KMS-11 (cell line): ENCODE measurements around the gene ZNF311.
A peak's percentile ranks its signal among the peaks of the same experiment; 100 is the strongest.

Source experiments
- H2AFZ ChIP-seq: fragments of 200-600 bp; sonication (generic); 2 replicates; pipeline ENCODE4 v1.6.1; 2016; ENCODE audit warnings: antibody characterized with exemption, mixed run types, low read depth
- H3K27ac ChIP-seq: fragments of 200-600 bp; sonication (generic); 2 replicates; pipeline ENCODE4 v1.6.1; 2016; ENCODE audit warnings: mild to moderate bottlenecking, mixed run types
- H3K27me3 ChIP-seq: fragments of 200-600 bp; sonication (generic); 2 replicates; pipeline ENCODE4 v1.6.1; 2017; ENCODE audit warnings: mild to moderate bottlenecking, low read depth, mixed run types, moderate library complexity; ENCODE audit not compliant: insufficient read depth
- H3K36me3 ChIP-seq: fragments of 200-600 bp; sonication (generic); 2 replicates; pipeline ENCODE4 v1.6.1; 2017; ENCODE audit warnings: mild to moderate bottlenecking, mixed run types; ENCODE audit not compliant: insufficient read depth
- H3K4me1 ChIP-seq: fragments of 200-600 bp; sonication (generic); 2 replicates; pipeline ENCODE4 v1.6.1; 2016; ENCODE audit warnings: mild to moderate bottlenecking, low read depth, mixed run types; ENCODE audit not compliant: poor library complexity, severe bottlenecking
- H3K4me2 ChIP-seq: fragments of 200-600 bp; sonication (generic); 2 replicates; pipeline ENCODE4 v1.7.0; 2016; ENCODE audit warnings: mild to moderate bottlenecking, mixed run types
- H3K4me3 ChIP-seq: fragments of 200-600 bp; sonication (generic); IDR thresholded peaks from 2 replicates; pipeline ENCODE4 v1.6.1; 2017; ENCODE audit warnings: low read depth, low read length, mixed read lengths; ENCODE audit not compliant: insufficient read depth
- H3K79me2 ChIP-seq: fragments of 200-600 bp; sonication (generic); 2 replicates; pipeline ENCODE4 v1.6.1; 2016; ENCODE audit warnings: low read depth, mixed run types; ENCODE audit not compliant: insufficient read depth
- H3K9ac ChIP-seq: fragments of 200-600 bp; sonication (generic); 2 replicates; pipeline ENCODE4 v1.6.1; 2016; ENCODE audit warnings: mild to moderate bottlenecking, mixed run types
- H4K20me1 ChIP-seq: fragments of 200-600 bp; sonication (generic); 2 replicates; pipeline ENCODE4 v1.6.1; 2016; ENCODE audit warnings: mild to moderate bottlenecking, mixed run types; ENCODE audit not compliant: insufficient read depth
- CTCF ChIP-seq: fragments of 200-600 bp; sonication (generic); conservative IDR thresholded peaks from 2 replicates; pipeline ENCODE4 v1.6.1; 2017; ENCODE audit warnings: low read depth, mild to moderate bottlenecking, antibody characterized with exemption, low read length, moderate library complexity, mixed read lengths

ZNF311 gene

DNA sequence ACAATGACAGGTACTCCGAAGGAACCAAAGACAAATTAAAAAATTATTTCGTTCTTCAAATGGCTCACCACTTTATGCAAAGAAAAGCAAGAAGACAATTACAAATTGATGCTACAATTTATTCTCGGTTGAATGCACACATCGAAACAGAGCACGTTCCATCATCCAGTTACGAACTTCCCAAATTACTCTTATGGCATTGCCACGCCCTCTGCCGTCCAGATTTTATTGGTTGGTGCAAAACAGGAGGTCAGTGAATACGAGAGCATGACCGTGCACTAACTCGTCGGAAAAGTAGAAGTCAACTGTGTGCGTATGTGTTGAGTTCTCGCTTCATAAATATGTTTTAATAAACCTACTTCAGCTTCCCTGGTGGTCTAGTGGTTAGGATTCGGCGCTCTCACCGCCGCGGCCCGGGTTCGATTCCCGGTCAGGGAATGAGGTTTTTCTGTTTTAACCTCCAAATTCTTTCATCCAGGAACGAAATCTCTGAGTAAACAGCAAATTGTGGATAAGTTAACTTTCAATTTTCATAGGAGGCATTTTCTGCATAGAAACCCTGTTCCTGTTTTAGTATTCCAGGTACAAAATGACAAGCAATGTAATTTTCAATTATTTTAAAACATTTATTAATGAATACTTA is 23.2 kb downstream of the ZNF311 start:
- Histone ChIP-seq H3K79me2 (no peaks in the 10 kb centered on the region), H3K27me3 (no peaks in the 10 kb centered on the region), H3K4me2 (peak overlapping the region; percentile 79), H3K36me3 (no peaks in the 10 kb centered on the region), H3K4me1 (peaks cover 13% of the 10 kb centered on the region), H4K20me1 (no peaks in the 10 kb centered on the region), H2AFZ (peak overlapping the region; percentile 62), H3K9ac (peak overlapping the region; percentile 53), H3K4me3 (no peak overlapping the region), H3K27ac (peak overlapping the region; percentile 62)
- TF ChIP-seq CTCF = peak; percentile 43; the same call in 1 of the 2 replicates

- H3K27ac ChIP-seq = peak overlapping the region; percentile 62
- peaks cover 13% of the 10 kb centered on the region for H3K4me1 ChIP-seq
- TF ChIP-seq CTCF = peak; percentile 39; the same call in 1 of the 2 replicates
- H2AFZ ChIP-seq = peak overlapping the region; percentile 84
- H3K9ac ChIP-seq = peak overlapping the region; percentile 53
- peak overlapping the region; percentile 45 for H3K4me3 ChIP-seq
- H3K4me2 ChIP-seq = peak overlapping the region; percentile 83
- H3K27me3 ChIP-seq = no peaks in the 10 kb centered on the region
- H4K20me1 ChIP-seq = no peaks in the 10 kb centered on the region
- H3K36me3 ChIP-seq = no peaks in the 10 kb centered on the region
- no peaks in the 10 kb centered on the region for H3K79me2 ChIP-seq
These were observed 23.7 kb downstream of the ZNF311 start for GRCh38 chr6:28981431-28981832.

DNA sequence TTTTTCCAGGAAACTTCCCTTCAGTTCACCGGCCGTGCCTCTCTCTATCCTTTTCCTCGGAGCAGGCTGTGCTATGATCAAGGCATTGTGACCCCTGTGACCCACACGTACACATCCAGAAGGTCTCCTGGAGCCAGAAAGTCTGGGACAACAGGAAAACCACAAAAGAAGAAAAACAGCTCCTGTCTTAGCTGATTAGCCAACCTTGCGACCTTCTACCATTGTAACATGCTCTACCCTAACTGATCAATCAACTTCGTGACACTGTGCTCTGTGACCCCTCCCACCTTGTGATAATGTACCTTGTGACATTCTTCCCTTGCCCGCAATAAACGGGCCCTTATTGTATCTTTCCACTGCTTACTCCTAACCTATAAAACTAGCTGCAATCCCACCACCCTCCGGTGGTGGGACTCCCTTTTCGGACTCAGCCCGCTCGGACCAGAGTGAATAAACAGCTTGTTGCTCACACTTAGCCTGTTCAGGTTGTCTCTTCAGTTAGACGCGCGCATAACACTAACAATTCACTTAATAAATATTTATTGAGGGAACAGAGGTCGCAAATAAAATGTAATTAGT is 24.2 kb downstream of the ZNF311 start:
- Histone ChIP-seq H4K20me1 (no peaks in the 10 kb centered on the region), H3K4me2 (peak overlapping the region; percentile 83), H2AFZ (peak overlapping the region; percentile 84), H3K36me3 (no peaks in the 10 kb centered on the region), H3K27ac (peak overlapping the region; percentile 32; the same call in 1 of the 2 replicates), H3K9ac (peak overlapping the region; percentile 53; the same call in 1 of the 2 replicates), H3K4me3 (peak overlapping the region; percentile 45), H3K27me3 (no peaks in the 10 kb centered on the region), H3K79me2 (no peaks in the 10 kb centered on the region), H3K4me1 (peaks cover 13% of the 10 kb centered on the region)
- TF ChIP-seq CTCF = no peak; the same call in 1 of the 2 replicates

DNA sequence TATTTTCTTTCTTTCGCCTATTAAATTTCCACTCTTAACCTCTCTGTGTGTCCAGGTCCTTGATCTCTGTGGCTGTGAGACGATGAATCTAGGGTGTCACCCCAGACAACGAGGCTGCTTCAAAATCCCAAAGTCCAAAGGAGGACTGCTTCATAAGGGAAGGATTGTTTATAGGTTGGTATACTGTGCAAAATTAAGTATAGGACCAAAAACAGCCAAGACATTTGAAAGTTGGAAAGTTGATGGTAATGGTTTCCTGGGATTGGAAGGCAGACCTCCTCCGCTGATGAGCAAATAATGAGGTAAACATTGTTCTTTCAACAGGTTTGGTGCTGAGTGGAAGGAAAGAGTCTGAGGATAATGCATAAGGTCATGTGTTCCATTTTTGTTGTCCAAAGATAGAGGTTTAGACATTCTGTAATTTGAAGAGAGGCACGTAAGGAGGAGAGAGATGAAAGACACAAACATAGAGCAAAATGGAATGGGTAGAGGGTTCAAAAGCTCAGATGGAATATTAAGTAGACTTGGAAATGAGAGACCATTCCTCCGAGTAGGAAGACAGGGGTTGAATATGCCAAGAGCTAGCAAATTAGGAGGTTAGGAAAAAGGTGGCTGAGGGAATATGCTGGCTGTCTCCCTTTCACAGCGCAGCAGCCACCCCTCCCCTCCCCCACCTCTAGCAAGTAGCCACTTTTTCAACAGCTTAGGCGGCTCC is 24.8 kb downstream of the ZNF311 start:
- Histone ChIP-seq H3K4me1 (peaks cover 13% of the 10 kb centered on the region), H4K20me1 (no peaks in the 10 kb centered on the region), H3K27ac (peak overlapping the region; percentile 32; the same call in 1 of the 2 replicates), H3K4me3 (peak overlapping the region; percentile 45), H3K9ac (peak overlapping the region; percentile 53; the same call in 1 of the 2 replicates), H2AFZ (peak overlapping the region; percentile 84), H3K27me3 (no peaks in the 10 kb centered on the region), H3K79me2 (no peaks in the 10 kb centered on the region), H3K36me3 (no peaks in the 10 kb centered on the region), H3K4me2 (peak overlapping the region; percentile 83)
- no peak for TF ChIP-seq CTCF
